GM21786 (cell line): Measurements from ENCODE around the gene HOXB5.
A peak's percentile ranks its signal among the peaks of the same experiment; 100 is the strongest.

Experiments used
- ATAC-seq: cut with Tn5 transposase; IDR thresholded peaks from one replicate; pipeline ENCODE4 v1.9.1; 2021; ENCODE audit not compliant: unreplicated experiment

HOXB5 gene

GRCh38 chr17:48592057-48592514, 1.5 kb downstream of the HOXB5 start:
- no peak for ATAC-seq

- no peak for ATAC-seq
Measured at GRCh38 chr17:48591255-48592056, 2.1 kb downstream of the HOXB5 start.

- ATAC-seq, result no peak
Measured at GRCh38 chr17:48590607-48591161, 2.9 kb downstream of the HOXB5 start.

- no peak for ATAC-seq
Measured at GRCh38 chr17:48589831-48590606, 3.6 kb downstream of the HOXB5 start, which contains the start of gene HOXB3. Gene HOXB3, minus strand, starts transcription at chr17:48590241. Its CDS starts 37,767 bp downstream, at chr17:48552474.

GRCh38 chr17:48589060-48589830, 4.3 kb downstream of the HOXB5 start:
- ATAC-seq, result no peak

- no peak for ATAC-seq
Measured at GRCh38 chr17:48588528-48588927, 5.1 kb downstream of the HOXB5 start.

GRCh38 chr17:48588074-48588415, 5.5 kb downstream of the HOXB5 start:
- no peak for ATAC-seq

GRCh38 chr17:48587276-48588073, 6.1 kb downstream of the HOXB5 start:
- no peak for ATAC-seq

- no peak for ATAC-seq
Measured at GRCh38 chr17:48586355-48587258, 7.0 kb downstream of the HOXB5 start.

GRCh38 chr17:48584223-48584741, 9.3 kb downstream of the HOXB5 start:
- ATAC-seq, result no peak

- no peak for ATAC-seq
Measured at GRCh38 chr17:48583708-48584222, 9.8 kb downstream of the HOXB5 start.

- no peak for ATAC-seq
Measured at GRCh38 chr17:48582750-48583069, 10.9 kb downstream of the HOXB5 start.

GRCh38 chr17:48579760-48580554, 13.6 kb downstream of the HOXB5 start:
- no peak for ATAC-seq

GRCh38 chr17:48579471-48579759, 14.2 kb downstream of the HOXB5 start:
- no peak for ATAC-seq

- peak; percentile 30 for ATAC-seq
Measured at GRCh38 chr17:48578616-48579470, 14.7 kb downstream of the HOXB5 start.

GRCh38 chr17:48577946-48578615, 15.5 kb downstream of the HOXB5 start, which contains the start of gene HOXB4:
Gene HOXB4, minus strand, starts transcription at chr17:48578350. Its CDS starts 31 bp downstream, at chr17:48578319.
- peak; percentile 36 for ATAC-seq
